ENCODE measurements around the gene LSR.
A peak's percentile ranks its signal among the peaks of the same experiment; 100 is the strongest.

The LSR gene

GRCh38 chr19:35248310-35249145, at the start of gene LSR:
TSS of gene LSR (plus strand) at chr19:35249002. CDS start at chr19:35249023, 21 bp downstream.
- no peak for DNase-seq

DNA sequence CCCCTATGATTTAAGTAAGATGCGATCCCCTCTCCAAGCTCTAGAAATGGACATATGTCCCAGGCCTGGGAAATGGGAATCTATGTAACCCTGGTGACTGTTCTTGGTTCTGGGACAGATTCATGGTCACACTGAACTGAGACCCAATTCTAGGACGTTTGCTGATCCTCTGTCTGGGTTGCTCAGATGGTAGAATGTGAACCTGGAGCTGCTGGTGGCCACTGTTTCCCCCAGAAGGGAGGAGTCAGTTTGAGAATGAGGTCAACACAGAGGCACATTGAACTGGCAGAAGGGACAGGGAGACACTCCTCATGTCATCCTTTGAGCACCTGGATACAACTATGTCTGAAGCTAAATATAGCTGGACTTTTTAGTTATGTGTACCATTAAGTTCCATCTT, 49.3 kb upstream of the LSR start:
- no peak for DNase-seq

GRCh38 chr19:35202722-35203688, 45.8 kb upstream of the LSR start:
- no peak for DNase-seq

DNA sequence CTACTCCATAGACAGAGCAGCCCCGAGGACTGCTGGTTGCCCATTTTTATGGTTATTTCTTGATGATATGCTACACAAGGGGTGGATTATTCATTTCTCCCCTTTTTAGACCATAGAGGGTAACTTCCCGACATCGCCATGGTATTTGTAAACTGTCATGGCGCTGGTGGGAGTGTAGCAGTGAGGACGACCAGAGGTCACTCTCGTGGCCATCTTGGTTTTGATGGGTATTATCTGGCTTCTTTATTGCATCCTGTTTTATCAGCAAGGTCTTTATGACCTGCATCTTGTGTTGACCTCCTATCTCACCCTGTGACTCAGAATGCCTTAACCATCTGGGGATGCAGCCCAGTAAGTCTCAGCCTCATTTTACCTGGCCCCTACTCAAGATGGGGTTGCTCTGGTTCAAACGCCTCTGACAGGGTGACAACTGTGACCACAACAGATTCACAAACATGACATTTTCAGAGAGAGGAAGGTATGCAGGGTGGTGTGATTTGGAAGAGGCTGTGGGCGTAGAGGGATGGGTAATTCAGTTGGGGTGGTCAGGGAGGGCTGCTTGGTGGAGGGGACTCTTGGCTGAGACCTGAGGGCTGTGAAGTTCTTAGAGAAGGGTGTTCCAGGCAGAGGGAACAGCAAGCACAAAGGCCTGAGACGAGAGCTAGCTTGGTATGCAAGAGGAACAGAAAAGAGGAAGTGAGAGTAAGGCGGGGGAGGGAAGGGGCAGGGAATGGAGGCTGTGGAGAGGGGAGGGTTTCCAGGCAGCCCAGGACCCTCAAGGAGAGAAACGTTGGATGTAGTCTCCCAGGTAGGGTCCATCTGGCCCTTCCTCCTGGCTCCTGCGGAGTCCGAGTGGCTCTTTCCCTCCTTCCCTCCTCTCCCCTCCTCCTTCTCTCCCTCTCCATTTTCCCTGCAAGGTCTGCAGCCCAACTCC, 43.7 kb upstream of the LSR start:
- peak; percentile 80 for DNase-seq

DNA sequence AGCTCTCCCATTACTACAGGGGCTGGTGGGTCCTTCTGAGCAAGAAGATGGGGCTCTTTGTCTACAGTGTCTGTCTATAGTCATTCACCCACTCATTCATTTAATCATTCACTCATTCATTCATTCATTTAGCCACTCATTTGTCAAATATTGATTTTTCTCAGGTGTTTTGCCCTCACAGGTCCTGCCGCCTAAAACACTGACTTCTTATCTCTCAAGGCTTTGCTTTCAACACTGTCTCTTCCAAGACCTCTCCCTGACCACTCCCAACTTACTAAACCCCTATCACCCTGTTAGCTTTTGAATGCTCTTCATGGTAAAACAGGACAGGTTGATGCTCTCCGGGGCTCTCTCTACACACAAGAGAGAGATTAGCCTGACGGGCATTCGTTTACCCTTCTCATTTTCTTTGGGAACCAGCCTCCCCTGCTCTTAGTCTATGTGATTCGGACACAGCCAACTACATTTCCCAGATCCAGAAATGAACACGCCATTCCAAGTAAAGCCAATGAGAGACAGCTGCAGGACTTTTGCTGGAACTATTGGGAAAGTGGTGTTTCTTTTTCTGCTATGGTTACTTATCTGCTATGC, 43.0 kb upstream of the LSR start:
- no peak for DNase-seq

DNA sequence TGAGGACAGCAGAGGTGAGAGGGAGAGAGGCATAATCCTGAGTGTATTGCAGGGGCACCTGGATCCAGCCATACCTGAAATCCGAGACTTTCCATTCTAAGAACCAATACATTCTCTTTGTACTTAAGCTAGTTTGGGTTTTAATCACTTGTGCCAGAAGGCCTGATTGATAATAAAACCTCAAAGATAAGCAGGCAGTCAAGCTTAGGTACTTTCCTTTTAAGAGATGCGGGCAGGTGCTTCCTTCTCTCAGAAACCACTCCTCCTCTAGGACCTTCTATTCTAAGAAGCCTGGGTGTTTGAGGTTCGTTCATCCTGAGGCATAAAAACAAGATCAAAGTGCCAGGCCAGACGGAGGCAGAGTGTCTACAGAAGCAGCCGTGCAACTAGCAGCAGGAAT, 42.4 kb upstream of the LSR start:
- DNase-seq = no peak

- DNase-seq = no peak
Measured at GRCh38 chr19:35206855-35207254, 41.9 kb upstream of the LSR start.

GRCh38 chr19:35207391-35207871, 41.4 kb upstream of the LSR start:
- no peak for DNase-seq

DNA sequence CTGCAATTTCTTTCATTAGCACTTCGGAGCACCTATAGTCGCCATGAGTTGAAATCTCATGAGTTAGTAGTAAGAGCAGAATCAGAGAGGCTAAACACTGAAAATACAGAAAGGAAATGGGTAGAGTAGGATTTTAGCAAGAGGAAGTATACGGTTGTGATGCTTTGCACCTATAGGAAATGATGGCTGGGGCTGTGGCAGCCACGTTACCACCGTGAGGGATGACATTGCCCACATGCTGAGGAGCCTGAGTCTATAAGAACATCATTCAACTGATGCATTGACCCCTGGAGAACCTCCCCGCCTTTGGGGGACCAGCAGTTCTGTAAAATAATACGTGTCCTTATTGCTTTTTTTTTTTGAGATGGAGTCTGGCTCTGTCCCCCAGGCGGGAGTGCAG, 40.7 kb upstream of the LSR start:
- no peak for DNase-seq

GRCh38 chr19:35209646-35210045, 39.2 kb upstream of the LSR start:
- no peak for DNase-seq

DNA sequence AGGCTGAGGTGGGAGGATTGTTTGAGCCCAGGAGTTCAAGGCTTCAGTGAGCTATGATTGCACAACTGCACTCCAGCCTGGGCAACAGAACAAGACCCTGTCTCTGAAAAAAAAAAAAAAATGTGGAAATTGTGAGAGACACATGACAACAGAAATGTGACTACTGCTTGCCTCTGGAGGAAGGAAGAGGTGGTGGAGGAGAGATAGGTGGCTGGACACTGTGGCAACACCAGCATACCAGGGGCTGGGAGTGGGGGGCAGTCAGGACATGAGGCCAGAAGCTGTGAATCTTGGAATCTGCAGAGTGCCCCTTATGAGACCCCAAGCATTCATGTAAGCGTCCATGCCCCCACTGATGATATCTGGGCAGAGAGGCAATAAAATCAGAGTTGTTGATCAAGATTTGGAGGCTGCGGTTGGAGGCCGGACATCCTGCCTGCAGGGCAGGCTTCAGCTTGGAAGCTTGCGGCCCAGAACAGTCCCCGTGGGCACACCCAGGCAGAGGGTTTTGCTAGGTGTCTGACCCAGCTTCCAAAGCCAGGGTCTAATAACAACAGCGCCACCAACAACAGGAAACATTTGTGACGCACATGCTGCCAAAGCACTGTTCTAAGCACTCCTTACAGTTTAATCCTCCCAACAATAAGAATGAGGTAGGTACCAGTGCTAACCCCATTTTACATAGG, 37.1 kb upstream of the LSR start:
- DNase-seq = peak; percentile 35

- no peak for DNase-seq
Measured at GRCh38 chr19:35212241-35212640, 36.6 kb upstream of the LSR start.

DNA sequence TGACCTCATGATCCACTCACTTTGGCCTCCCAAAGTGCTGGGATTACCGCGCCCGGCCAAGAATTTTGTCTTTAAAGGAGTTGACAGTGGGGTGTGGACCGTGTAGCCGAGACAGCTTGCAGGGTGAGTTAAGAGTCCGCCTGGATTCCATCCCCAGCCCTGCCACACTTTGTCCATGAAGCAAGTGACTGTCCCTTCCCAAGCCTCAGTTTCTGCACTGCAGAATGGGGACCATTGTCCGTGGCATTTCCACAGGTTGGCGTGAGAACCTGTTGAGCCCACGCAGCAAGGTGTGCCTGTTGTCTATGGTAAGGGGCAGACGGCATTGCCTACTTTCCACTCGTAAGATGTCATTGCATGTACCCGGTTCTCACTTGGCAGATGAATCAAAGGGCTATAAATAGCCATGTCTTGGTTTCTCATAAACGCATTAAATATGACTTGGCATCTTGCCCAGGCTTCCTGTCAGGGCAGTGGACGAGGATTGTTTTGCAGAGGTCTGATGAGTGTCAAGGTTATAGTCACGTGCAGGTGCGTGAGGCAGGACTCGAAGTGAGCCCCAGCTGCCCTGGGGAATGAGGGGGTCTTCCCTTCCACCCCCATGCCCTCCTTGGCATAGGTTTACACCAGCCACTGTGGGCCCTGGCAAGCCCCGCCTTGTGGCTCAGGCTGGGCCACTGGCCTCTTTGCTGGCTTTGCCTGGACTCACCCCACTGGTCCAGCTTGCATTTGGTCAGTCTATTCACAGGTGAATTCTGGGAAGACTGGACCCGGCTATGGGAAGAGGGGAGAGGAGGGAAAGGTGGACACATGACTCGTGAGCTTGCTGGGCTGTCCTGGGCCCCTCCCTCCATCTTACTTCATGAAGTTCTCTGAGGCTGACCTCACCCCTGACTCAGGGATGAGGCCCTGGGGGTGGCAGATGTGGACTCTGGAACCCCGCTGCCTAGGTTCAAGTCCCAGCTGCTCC, 34.9 kb upstream of the LSR start:
- DNase-seq = peak; percentile 91

- DNase-seq = no peak
Measured at GRCh38 chr19:35214766-35215422, 33.9 kb upstream of the LSR start.

- DNase-seq = no peak
Measured at GRCh38 chr19:35216016-35216832, 32.6 kb upstream of the LSR start.

- peak; percentile 93 for DNase-seq
Measured at GRCh38 chr19:35216833-35217648, 31.8 kb upstream of the LSR start.

DNA sequence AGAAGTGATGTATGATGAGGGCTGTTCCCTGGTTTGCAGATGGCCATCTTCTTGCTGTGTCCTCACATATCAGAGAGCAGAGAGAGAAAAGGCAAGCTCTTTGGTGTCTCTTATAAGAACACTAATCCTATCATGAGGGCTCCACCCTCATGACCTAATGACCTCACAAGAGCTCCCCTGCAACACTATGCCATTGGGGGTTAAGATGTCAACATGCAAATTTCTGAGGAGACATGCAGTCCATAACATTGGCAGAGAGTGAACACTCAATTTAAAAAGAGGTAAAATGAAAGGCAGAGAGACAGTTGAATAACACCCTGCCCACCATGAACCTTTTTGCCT, 31.2 kb upstream of the LSR start:
- DNase-seq = peak; percentile 48

- DNase-seq = no peak
Measured at GRCh38 chr19:35219008-35219407, 29.8 kb upstream of the LSR start.

Measured in inflammatory macrophage treated with lipopolysaccharide for 4 hours (primary cell).